Measurements from ENCODE around the gene PCSK1. TPM values are rescaled to one million over a fixed set of nuclear protein-coding genes. Genes with fewer than 3 reads are reported as not detected.

PCSK1 gene
- total RNA-seq, 1 donor, result 0.45 TPM

- H3K4me3 ChIP-seq (ENCODE audit: low read depth, low read length), result no peak overlapping the region
- peak; percentile 91 for DNase-seq (ENCODE audit: low read depth)
- TF ChIP-seq CTCF (IDR thresholded peaks at IDR 0.05; ENCODE audit: insufficient read depth, low read length), result peak; percentile 60
Measured at GRCh38 chr5:96344678-96345577, 88.1 kb downstream of the PCSK1 start.

GRCh38 chr5:96343094-96343493 lies 90.0 kb downstream of the PCSK1 start:
- TF ChIP-seq CTCF (IDR thresholded peaks at IDR 0.05; ENCODE audit: insufficient read depth, low read length), result no peak
- no peak for DNase-seq (ENCODE audit: low read depth)
- H3K4me3 ChIP-seq (ENCODE audit: low read depth, low read length), result no peak overlapping the region

- peak; percentile 41 for DNase-seq (ENCODE audit: low read depth)
- no peak overlapping the region for H3K4me3 ChIP-seq (ENCODE audit: low read depth, low read length)
- no peak for TF ChIP-seq CTCF (IDR thresholded peaks at IDR 0.05; ENCODE audit: insufficient read depth, low read length)
Measured at GRCh38 chr5:96342581-96342980, 90.5 kb downstream of the PCSK1 start.

Other genes starting within 250 kb of the PCSK1 start
- gene CAST, start 229.1 kb upstream of the PCSK1 start, total RNA-seq (ENCODE audit: low replicate concordance), result 388 and 398 TPM in 2 replicates